MM.1S (cell line): Measurements from ENCODE around the gene KIAA1191.

Experiments used
- CTCF ChIP-seq: fragments of 300-600 bp; sonication (generic); IDR thresholded peaks from 2 replicates; pipeline ENCODE4 v1.5.1; 2016; ENCODE audit warnings: antibody characterized with exemption, low read length, mixed read lengths
- EZH2 ChIP-seq: fragments of 300-600 bp; sonication (generic); optimal IDR thresholded peaks from 2 replicates; pipeline ENCODE3; 2017; ENCODE audit warnings: low read depth, mild to moderate bottlenecking, antibody characterized with exemption, low read length, mixed read lengths
- EZH2phosphoT487 ChIP-seq: fragments of 300-600 bp; sonication (generic); IDR thresholded peaks from 2 replicates; pipeline ENCODE4 v1.6.1; 2018; ENCODE audit warnings: antibody characterized with exemption, low read length

GRCh38 chr5:176350416-176350815, 11.1 kb downstream of the KIAA1191 start:
- no peak for TF ChIP-seq CTCF
- TF ChIP-seq EZH2phosphoT487 = no peak
- TF ChIP-seq EZH2 = no peak
